Kidney epithelial cell (primary cell): ENCODE results near the gene HEXA. TPM values are rescaled to one million over a fixed set of nuclear protein-coding genes. Genes with fewer than 3 reads are reported as not detected.
A peak's percentile ranks its signal among the peaks of the same experiment; 100 is the strongest.

Experiments
- DNase-seq: peaks from one replicate; pipeline ENCODE4 v3.0.0-alpha.2; 2010; ENCODE audit warnings: low read depth
- H3K27me3 ChIP-seq: 2 replicates; pipeline ENCODE4 v1.6.0; 2011; ENCODE audit warnings: low read length; ENCODE audit not compliant: control insufficient read depth, insufficient read depth
- H3K36me3 ChIP-seq: 2 replicates; pipeline ENCODE4 v1.5.1; 2011; ENCODE audit warnings: low read length; ENCODE audit not compliant: control insufficient read depth, insufficient read depth
- H3K4me3 ChIP-seq: 2 replicates; pipeline ENCODE4 v1.5.1; 2011; ENCODE audit warnings: low read depth, mild to moderate bottlenecking, control low read depth, low read length
- CTCF ChIP-seq: IDR thresholded peaks from 2 replicates; pipeline ENCODE4 v1.5.1; 2011; ENCODE audit warnings: mild to moderate bottlenecking, moderate library complexity, low read length, control low read depth, inconsistent platforms; ENCODE audit not compliant: insufficient read depth, poor library complexity, severe bottlenecking
- total RNA-seq: library from RNA; depleted of rRNA; stranded (reverse); fragments of >200 nt; gene quantifications from 2 replicates; pipeline ENCODE4 v1.2.3, GENCODE V29; 2015

The HEXA gene
- total RNA-seq, 1 donor from 2014 or later: 135 TPM

GRCh38 chr15:72334842-72335241 is 41.0 kb downstream of the HEXA start:
- no peak for DNase-seq
- no peak for TF ChIP-seq CTCF
- no peaks in the 10 kb centered on the region for H3K36me3 ChIP-seq
- no peaks in the 10 kb centered on the region for H3K27me3 ChIP-seq
- no peak overlapping the region for H3K4me3 ChIP-seq

DNA sequence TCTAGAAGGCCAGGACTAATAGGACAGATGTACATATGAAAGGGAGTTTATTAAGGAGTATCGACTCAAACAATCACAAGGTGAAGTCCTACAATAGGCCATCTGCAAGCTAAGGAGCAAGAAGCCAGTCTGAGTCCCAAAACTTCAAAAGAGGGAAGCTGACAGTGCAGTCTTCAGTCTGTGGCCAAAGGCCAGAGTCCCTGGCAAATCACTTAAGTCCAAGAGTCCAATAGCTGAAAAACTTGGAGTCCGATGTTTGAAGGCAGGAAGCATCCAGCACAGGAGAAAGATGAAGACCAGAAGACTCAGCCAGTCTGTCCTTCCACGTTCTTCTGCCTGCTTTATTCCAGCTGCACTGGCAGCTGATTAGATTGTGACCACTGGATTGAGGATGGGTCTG is 44.8 kb downstream of the HEXA start:
- TF ChIP-seq CTCF: no peak
- no peaks in the 10 kb centered on the region for H3K36me3 ChIP-seq
- H3K27me3 ChIP-seq: no peaks in the 10 kb centered on the region
- DNase-seq: no peak
- H3K4me3 ChIP-seq: no peak overlapping the region

GRCh38 chr15:72323752-72324151 is 52.1 kb downstream of the HEXA start:
- Histone ChIP-seq H3K27me3 (peaks cover 5% of the 10 kb centered on the region), H3K36me3 (no peaks in the 10 kb centered on the region), H3K4me3 (no peak overlapping the region)
- no peak for DNase-seq
- TF ChIP-seq CTCF: no peak

- peaks cover 16% of the 10 kb centered on the region for H3K27me3 ChIP-seq
- H3K4me3 ChIP-seq: peak within 1 kb of the TSS; percentile 57
- TF ChIP-seq CTCF: no peak
- peak; percentile 41 for DNase-seq
- H3K36me3 ChIP-seq: no peaks in the 10 kb centered on the region
Measured at GRCh38 chr15:72319985-72320671, 55.7 kb downstream of the HEXA start, which contains the start of gene CELF6. TSS of gene CELF6 (minus strand) at chr15:72320157. CDS start at chr15:72319874, 283 bp downstream.

- Histone ChIP-seq H3K36me3 (no peaks in the 10 kb centered on the region), H3K4me3 (peak overlapping the region; percentile 57), H3K27me3 (peaks cover 16% of the 10 kb centered on the region)
- TF ChIP-seq CTCF: no peak
- peak; percentile 10 for DNase-seq
Measured at GRCh38 chr15:72319360-72319984, 56.3 kb downstream of the HEXA start.

- Histone ChIP-seq H3K36me3 (no peaks in the 10 kb centered on the region), H3K4me3 (no peak overlapping the region), H3K27me3 (peaks cover 16% of the 10 kb centered on the region)
- DNase-seq: no peak
- no peak for TF ChIP-seq CTCF
Measured at GRCh38 chr15:72318408-72318942, 57.3 kb downstream of the HEXA start.
